Retinal pigment epithelial cell (primary cell): ENCODE data around the gene TBCD.
"Not testable (repeated sequence)": the region's sequence is repeated elsewhere in the genome, so short reads cannot be mapped to it uniquely, and the experiment has no call there.

Experiments used
- DNase-seq: peaks from one replicate; pipeline ENCODE4 v3.0.0-alpha.2; 2010; ENCODE audit warnings: low read depth
- H3K4me3 ChIP-seq: 2 replicates; pipeline ENCODE4 v1.5.1; 2011; ENCODE audit warnings: mild to moderate bottlenecking, low read length, control low read depth, moderate library complexity
- CTCF ChIP-seq: conservative IDR thresholded peaks from 2 replicates; pipeline ENCODE4 v1.5.1; 2011; ENCODE audit warnings: low read depth, low read length, control low read depth, inconsistent platforms

The TBCD gene

GRCh38 chr17:82950525-82951102 lies 198.7 kb downstream of the TBCD start:
- H3K4me3 ChIP-seq = no peak overlapping the region
- no peak for DNase-seq
- TF ChIP-seq CTCF = no peak

- no peak for TF ChIP-seq CTCF
Observed at GRCh38 chr17:82952019-82952418, 200.2 kb downstream of the TBCD start.

GRCh38 chr17:82955106-82955505 lies 203.2 kb downstream of the TBCD start:
- H3K4me3 ChIP-seq, DNase-seq: not testable (repeated sequence)

More at GRCh38 chr17:82952019-82952418, 200.2 kb downstream of the TBCD start:
- no peak for DNase-seq
- no peak overlapping the region for H3K4me3 ChIP-seq

- not testable (repeated sequence) for DNase-seq, H3K4me3 ChIP-seq
Observed at GRCh38 chr17:82955627-82956026, 203.8 kb downstream of the TBCD start.

GRCh38 chr17:82956146-82956725 lies 204.4 kb downstream of the TBCD start:
- no peak overlapping the region for H3K4me3 ChIP-seq
- TF ChIP-seq CTCF = no peak
- DNase-seq = no peak

- no peak for DNase-seq
- H3K4me3 ChIP-seq = no peak overlapping the region
- TF ChIP-seq CTCF = no peak
Observed at GRCh38 chr17:82956726-82957468, 205.0 kb downstream of the TBCD start.

- no peak overlapping the region for H3K4me3 ChIP-seq
- no peak for TF ChIP-seq CTCF
- DNase-seq = no peak
Observed at GRCh38 chr17:82957469-82957795, 205.6 kb downstream of the TBCD start.

- TF ChIP-seq CTCF = no peak
- H3K4me3 ChIP-seq = no peak overlapping the region
- no peak for DNase-seq
Observed at GRCh38 chr17:82957961-82958561, 206.2 kb downstream of the TBCD start.
